HG03354 (cell line): ENCODE measurements around the gene RBFOX2.
"Not testable (repeated sequence)": the region's sequence is repeated elsewhere in the genome, so short reads cannot be mapped to it uniquely, and the experiment has no call there.

ENCODE experiments used
- ATAC-seq: cut with Tn5 transposase; IDR thresholded peaks from one replicate; pipeline ENCODE4 v1.9.1; 2021; ENCODE audit warnings: mild to moderate bottlenecking; ENCODE audit not compliant: unreplicated experiment, poor library complexity, severe bottlenecking

The RBFOX2 gene

DNA sequence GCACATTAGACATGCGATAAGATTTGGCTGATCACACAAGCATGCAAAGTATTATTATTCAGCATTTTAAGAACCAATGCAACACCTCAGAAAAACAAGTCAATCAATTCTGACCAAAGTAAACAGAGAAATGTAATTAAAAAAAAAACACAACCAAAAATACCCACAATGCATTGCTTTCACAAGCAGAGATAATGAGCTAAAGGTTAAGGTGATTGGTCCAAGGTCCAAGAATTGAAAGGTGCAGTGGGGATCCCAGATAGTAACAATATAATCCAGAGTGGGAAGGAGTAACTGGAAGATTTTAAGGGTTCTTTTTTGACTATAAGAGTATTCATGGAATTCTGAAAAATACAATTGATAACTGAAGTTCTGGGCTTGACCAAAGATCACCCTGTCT lies 271.9 kb downstream of the RBFOX2 start:
- ATAC-seq: no peak

GRCh38 chr22:35754761-35755160 lies 273.9 kb downstream of the RBFOX2 start:
- ATAC-seq: no peak

- no peak for ATAC-seq
These were observed 275.8 kb downstream of the RBFOX2 start for GRCh38 chr22:35752863-35753189.

GRCh38 chr22:35752006-35752862 lies 276.4 kb downstream of the RBFOX2 start:
- ATAC-seq: no peak

DNA sequence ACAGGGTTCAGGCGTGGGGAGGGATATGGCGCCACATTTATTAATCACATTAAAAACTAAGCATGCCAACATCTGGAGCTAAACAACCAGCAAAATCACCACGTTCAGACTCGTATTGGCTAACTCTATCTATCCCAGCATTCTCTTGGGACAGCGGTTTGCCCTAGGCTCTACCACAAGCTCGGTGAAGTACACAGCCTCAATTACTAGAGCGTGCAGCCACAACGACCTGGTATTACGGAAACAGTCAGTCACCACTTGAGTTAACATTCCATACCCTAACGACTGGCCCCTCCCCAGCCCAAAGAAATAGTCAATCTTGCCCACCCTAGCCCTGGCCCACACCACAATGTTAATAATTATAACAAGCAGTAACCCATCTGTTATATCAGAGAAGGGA lies 278.8 kb downstream of the RBFOX2 start:
- ATAC-seq: peak; percentile 92

GRCh38 chr22:35746946-35747703 lies 281.5 kb downstream of the RBFOX2 start:
- no peak for ATAC-seq

DNA sequence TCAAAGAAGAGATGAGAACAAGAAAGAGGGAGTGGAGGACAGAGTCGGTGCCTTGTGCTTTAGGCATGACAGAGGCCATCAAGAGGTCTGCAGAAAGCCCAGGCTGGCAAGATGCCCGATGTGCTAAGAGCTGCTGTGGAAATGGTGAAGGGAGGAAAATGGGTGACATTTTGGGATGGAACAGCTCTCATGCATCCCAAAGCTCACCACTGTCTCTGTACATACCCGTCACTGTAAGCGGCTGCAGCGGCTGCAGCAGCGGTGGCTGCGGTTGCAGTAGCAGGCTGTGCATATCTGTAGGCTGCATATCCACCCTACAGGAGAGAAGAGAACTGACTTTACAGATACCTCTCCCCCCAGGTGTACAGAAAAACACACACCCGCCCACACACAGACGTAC lies 282.4 kb downstream of the RBFOX2 start:
- ATAC-seq: no peak

- ATAC-seq: no peak
These were observed 285.2 kb downstream of the RBFOX2 start for GRCh38 chr22:35743326-35743860.

DNA sequence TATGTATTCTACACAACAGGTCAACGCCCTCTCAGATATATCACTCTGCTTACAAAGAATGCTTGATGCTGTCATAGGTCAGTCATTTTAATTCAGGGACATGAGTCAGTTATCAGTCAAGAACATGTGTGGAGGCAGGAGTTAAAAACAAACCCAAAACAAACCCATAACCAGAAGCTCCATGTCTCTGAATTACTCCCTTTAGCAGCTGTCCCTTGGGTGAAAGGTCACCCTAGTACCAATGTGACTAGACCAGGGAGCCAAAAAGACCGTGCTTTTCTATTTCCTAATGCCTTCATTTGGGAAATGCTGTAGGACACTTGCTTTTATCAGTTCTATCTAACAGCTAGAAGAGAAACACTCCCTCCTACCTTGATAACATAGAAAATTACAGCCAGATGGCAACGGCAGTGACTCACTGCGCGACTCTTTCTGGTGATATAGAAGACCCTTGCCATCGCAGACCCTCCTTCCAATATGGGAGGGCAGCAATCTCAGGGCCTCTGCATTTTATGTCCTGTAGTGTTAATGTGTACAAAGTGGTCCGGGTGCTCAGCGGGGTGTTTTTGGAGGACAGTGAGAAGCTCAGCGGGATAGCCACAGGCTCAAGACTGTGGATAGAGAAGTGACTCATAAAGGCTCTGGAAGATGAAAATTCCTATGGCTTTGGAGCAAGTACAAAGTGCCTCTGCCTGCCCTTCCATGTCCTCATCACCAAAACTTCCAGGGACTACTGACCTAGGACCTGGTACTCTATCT lies 286.1 kb downstream of the RBFOX2 start:
- ATAC-seq: no peak

- no peak for ATAC-seq
These were observed 288.0 kb downstream of the RBFOX2 start for GRCh38 chr22:35740616-35741015.

- ATAC-seq: no peak
These were observed 288.7 kb downstream of the RBFOX2 start for GRCh38 chr22:35739931-35740380.

GRCh38 chr22:35739076-35739930 lies 289.3 kb downstream of the RBFOX2 start:
- no peak for ATAC-seq

DNA sequence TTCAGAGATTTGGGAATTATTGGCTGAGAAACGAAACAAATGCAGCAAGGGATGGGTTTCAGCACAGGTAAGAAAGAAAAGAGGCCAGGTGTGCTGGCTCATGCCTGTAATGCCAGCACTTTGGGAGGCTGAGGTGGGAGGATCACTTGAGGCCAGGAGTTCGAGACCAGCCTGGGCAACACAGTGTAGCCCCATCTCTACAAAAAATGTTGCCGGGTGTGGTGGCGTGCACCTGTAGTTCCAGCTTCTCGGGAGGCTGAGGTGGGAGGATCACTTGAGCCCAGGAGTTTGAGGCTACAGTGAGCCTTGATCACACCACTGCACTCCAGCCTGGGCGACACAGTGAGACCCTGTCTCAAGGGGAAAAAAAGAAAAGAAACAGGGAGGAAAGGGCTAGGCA lies 290.7 kb downstream of the RBFOX2 start:
- ATAC-seq: not testable (repeated sequence)

DNA sequence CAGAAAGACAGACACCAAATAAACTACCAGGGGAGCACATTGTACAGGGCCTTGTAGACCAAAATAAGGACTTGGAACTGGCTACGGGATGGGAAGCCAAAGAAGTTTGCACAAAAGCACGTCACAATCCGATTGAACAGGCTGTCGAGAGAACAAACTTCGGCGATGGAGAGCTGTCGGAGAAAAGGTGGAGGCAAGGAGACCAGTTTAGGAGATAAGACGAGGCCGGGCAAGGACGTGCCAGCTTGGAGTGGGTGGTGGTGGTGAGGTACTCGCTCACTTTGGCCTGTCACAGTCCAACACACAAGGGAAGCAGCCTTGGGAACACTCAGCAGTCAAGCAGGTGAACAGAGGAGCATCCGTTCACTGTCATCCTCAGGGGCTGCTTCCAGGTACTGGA lies 291.9 kb downstream of the RBFOX2 start:
- no peak for ATAC-seq

- no peak for ATAC-seq
These were observed 292.5 kb downstream of the RBFOX2 start for GRCh38 chr22:35736166-35736565.

GRCh38 chr22:35735542-35735941 lies 293.1 kb downstream of the RBFOX2 start:
- no peak for ATAC-seq

DNA sequence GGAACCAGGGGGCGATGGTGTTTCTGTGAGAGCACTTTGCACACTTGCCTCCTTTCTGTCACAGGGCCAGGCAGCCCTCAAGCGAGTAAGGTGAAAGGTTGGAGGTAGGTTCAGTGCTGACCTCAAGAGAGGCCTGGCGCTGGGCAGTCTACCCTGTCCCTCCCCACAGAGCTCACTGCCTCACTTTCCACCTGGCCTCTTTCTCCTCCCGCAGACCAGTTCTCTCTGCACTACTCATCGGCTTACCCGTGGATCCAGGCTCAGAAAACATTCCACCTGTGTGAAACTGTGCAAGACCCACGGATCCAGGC lies 294.2 kb downstream of the RBFOX2 start:
- ATAC-seq: no peak

- no peak for ATAC-seq
These were observed 294.7 kb downstream of the RBFOX2 start for GRCh38 chr22:35733791-35734516.

- ATAC-seq: no peak
These were observed 295.6 kb downstream of the RBFOX2 start for GRCh38 chr22:35733036-35733435.
